NK-92 (cell line): ENCODE data around the gene NKAPL.
"Not testable (repeated sequence)": the region's sequence is repeated elsewhere in the genome, so short reads cannot be mapped to it uniquely, and the experiment has no call there.

Experiments
- DNase-seq: peaks from one replicate; lab custom pipeline; 2025; ENCODE audit not compliant: unreplicated experiment; lab: John Stamatoyannopoulos, UW

NKAPL gene

GRCh38 chr6:28296520-28297060, 37.5 kb downstream of the NKAPL start:
- DNase-seq: no peak

GRCh38 chr6:28303570-28303969, 44.5 kb downstream of the NKAPL start:
- DNase-seq: no peak

- not testable (repeated sequence) for DNase-seq
Observed at GRCh38 chr6:28306363-28306762, 47.3 kb downstream of the NKAPL start.
